NCI-H345 treated with DMSO at 0.1 percent for 48 hours (cell line): ENCODE measurements around the gene TTC28.
"Not testable (repeated sequence)": the region's sequence is repeated elsewhere in the genome, so short reads cannot be mapped to it uniquely, and the experiment has no call there.

Experiments used
- DNase-seq: peaks from one replicate; lab custom pipeline; 2025; ENCODE audit not compliant: unreplicated experiment; lab: John Stamatoyannopoulos, UW

Gene TTC28

GRCh38 chr22:28239941-28240340 lies 439.7 kb downstream of the TTC28 start:
- DNase-seq, result no peak

- no peak for DNase-seq
Measured at GRCh38 chr22:28237783-28238182, 441.9 kb downstream of the TTC28 start.

GRCh38 chr22:28237112-28237511 lies 442.5 kb downstream of the TTC28 start:
- no peak for DNase-seq

- no peak for DNase-seq
Measured at GRCh38 chr22:28232204-28232603, 447.4 kb downstream of the TTC28 start.

- DNase-seq, result no peak
Measured at GRCh38 chr22:28231441-28231840, 448.2 kb downstream of the TTC28 start.

- DNase-seq, result no peak
Measured at GRCh38 chr22:28230671-28231070, 449.0 kb downstream of the TTC28 start.

GRCh38 chr22:28229566-28230485 lies 449.8 kb downstream of the TTC28 start:
- DNase-seq, result no peak

GRCh38 chr22:28223826-28224225 lies 455.8 kb downstream of the TTC28 start:
- no peak for DNase-seq

- no peak for DNase-seq
Measured at GRCh38 chr22:28222976-28223745, 456.5 kb downstream of the TTC28 start.

GRCh38 chr22:28222571-28222970 lies 457.1 kb downstream of the TTC28 start:
- no peak for DNase-seq

- DNase-seq, result no peak
Measured at GRCh38 chr22:28222052-28222451, 457.6 kb downstream of the TTC28 start.

- DNase-seq, result no peak
Measured at GRCh38 chr22:28220626-28221363, 458.8 kb downstream of the TTC28 start.

GRCh38 chr22:28217277-28217676 lies 462.4 kb downstream of the TTC28 start:
- no peak for DNase-seq

- DNase-seq, result not testable (repeated sequence)
Measured at GRCh38 chr22:28214750-28215149, 464.9 kb downstream of the TTC28 start.

GRCh38 chr22:28209457-28209856 lies 470.2 kb downstream of the TTC28 start:
- DNase-seq, result not testable (repeated sequence)

- no peak for DNase-seq
Measured at GRCh38 chr22:28208787-28209186, 470.9 kb downstream of the TTC28 start.

GRCh38 chr22:28208036-28208435 lies 471.6 kb downstream of the TTC28 start:
- DNase-seq, result no peak

GRCh38 chr22:28207281-28208030 lies 472.2 kb downstream of the TTC28 start:
- DNase-seq, result no peak

- no peak for DNase-seq
Measured at GRCh38 chr22:28205926-28206325, 473.7 kb downstream of the TTC28 start.

GRCh38 chr22:28204382-28204781 lies 475.3 kb downstream of the TTC28 start:
- DNase-seq, result no peak

GRCh38 chr22:28203286-28203685 lies 476.4 kb downstream of the TTC28 start:
- DNase-seq, result no peak
